NCI-H446 treated with DMSO at 0.1 percent for 48 hours (cell line): ENCODE measurements around the gene ZNF341.

Experiments used
- DNase-seq: peaks from one replicate; lab custom pipeline; 2025; lab: John Stamatoyannopoulos, UW

Gene ZNF341

DNA sequence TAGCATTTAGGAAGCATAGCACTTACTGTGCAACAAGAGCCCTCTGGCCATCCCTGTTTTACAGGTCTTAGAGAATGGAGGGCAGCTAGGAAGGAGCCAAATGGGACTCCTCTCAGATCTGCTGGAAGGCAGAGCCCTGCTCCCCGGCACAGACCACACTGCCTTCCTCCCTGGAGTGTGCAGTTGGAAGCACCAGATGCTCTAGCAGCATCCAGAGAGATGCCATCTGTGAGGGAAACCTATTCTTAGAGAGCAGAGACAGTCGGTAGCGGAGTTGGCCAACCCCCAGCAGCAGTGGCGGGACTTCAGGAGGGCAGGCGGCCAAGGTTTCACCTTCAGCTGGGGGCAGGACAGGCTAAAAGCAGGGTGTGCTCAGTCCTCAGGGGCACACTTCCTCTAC, 28.9 kb upstream of the ZNF341 start:
- peak; percentile 98 for DNase-seq

DNA sequence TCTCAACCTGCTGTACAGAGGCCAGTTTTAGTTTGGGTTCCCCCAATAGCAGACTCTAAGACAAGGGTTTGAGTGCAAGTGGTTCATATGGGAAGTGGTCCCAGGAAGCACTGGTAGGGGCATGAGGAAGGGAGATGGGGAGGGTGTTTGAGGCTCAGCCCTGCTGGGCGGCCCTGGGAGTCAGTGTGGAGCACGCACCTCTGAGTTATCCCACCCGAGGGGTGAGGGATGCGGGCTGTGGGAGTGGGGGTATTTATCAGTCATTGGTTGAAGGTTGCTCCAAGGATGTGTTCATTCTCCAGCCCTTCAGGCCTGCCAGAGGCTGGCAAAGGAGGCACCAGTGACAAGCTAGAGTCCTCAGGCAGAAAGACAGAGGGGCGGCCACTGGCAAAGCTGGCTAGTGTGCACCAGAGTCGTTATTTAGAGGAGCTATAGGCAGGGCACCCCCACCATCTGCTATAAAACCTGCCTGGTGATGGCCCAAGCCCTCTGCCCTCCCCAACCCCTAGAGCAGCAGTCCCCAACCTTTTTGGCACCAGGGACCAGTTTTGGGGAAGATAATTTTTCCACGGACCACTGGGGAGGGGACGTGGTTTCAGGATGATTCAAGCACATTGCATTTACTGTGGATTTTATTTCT, 28.2 kb upstream of the ZNF341 start:
- no peak for DNase-seq

DNA sequence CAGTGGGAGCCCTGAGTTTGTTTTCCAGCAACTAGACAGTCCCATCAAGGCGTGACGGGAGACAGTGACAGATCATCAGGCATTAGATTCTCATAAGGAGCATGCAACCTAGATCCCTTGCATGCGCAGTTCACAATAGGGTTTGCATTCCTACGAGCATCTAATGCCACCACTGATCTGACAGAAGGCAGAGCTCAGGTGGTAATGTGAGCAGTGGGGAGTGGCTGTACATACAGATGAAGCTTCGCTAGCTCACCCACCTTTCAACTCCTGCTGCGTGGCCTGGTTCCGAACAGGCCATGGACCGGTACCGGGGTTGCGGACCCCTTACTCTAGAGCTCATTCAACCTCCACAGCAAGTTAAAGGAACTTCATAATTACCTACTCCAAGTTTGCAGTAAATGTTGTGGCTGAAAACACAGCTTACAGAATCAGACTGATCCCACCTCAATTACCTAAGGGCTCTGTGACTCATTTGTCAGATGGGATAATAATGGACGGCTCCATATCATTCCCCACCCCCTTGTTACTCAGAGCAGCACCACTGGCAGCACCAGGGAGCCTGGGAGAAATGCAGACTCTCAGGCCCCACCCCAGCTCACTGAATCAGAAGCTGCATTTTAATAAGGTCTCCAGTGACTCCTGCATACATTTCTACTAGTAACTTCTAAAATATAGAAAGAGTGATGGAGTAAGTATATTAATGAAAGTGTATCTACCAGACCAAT, 27.4 kb upstream of the ZNF341 start:
- DNase-seq, result no peak

DNA sequence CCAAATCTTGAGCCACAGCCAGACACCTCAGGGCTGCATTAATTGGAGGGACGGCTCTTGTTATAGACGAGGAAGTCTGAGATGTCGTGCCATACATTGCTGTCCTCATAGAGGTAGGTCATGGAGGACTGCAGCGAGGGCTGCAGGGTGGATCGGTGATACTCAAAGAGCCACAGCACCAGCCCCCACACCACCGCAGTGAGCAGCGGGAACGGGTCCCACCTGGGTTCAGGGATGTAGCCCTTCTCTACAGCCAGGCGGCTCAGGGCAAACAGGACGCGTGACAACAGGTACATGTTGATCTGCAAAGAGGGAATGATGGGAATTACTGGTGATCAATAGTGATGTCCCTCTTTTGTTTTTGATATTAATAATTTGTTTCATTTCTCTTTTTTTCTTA, 24.1 kb upstream of the ZNF341 start:
- no peak for DNase-seq

DNA sequence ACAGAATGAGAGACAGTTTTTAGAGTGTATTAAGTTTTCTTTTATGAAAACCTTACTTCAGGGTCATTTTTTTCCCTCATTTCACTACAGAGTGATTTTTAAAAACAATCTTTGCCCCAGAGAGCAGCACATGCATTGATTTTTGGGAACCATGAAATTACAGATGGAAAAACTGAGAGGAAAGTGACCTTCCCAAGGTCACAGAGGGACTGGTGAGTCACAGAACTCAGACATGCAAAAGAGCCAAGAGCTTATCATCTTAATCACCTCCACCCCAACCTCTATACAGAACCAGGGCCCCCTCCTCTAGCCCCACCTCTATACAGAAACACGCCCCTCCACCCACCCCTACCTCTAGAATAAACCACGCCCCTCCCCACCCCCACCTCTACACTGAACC, 22.4 kb upstream of the ZNF341 start:
- DNase-seq, result no peak

DNA sequence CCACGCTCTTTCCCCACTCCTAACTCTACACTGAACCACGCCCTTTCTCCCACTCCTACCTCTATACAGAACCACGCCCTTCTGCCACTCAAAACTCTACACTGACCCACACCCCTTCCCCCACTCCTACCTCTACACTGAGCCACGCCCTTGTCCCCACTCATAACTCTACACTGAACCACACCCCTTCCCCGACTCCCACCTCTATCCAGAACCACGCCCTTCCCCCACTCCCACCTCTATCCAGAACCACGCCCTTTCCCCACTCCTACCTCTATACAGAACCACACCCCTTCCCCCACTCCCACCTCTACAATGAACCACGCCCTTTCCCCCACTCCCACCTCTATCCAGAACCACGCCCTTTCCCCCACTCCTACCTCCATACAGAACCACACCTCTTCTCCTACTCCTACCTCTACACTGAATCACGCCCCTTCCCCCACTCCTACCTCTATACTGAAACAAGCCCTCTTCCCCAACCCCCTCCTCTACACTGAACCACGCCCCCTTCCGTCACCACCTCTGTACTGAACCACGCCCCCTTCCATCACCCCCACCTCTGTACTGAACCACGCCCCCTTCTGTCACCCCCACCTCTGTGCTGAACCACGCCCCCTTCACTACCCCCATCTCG, 21.8 kb upstream of the ZNF341 start:
- no peak for DNase-seq

DNA sequence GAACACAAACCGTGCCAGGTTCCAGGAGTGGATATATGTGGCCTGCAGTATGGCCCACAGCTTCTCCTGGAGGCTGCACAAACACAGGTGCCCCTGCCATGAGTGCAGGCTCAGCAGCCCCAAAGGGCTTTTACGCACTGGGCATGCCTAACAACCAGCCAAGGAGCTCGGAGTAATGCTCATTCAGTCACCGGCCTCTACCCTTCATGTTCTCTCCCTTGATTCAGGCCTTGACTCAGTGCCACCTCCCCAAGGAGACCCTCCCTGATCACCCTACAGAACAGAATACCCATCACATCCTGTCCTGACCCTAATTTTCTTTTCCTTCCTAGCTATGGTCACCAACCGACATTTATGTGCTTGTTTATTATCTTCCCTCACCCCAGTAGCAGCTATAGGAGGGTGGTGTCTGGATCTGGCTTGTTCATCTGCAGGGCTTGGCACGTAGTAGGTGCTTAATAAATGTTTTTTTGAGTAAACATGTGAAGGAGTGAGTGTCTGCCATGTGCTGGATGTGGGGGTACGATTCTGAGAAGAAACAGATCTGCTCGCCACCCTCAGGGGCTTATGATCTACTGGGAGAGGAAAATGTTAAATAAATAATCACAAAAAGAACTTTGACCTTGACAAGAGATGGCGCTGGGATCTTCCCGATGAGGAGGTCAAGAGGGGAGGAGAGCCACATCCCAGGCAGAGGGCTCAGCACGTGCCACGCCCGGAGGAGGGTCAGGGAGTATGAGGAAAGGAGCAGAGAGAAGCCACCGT, 20.9 kb upstream of the ZNF341 start:
- no peak for DNase-seq

DNA sequence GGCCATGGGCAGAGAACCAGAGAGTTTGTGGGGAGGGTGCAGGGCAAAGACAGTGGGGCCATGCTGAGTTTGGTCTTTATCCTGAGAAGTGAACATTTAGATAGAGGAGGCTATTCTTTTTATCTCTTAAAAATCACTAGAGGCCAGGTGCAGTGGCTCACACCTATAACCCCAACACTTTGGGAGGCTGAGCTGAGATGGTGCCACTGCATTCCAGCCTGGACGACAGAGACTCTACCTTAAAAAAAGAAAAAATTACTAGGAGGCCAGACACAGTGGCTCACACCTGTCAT, 20.4 kb upstream of the ZNF341 start:
- DNase-seq, result no peak

DNA sequence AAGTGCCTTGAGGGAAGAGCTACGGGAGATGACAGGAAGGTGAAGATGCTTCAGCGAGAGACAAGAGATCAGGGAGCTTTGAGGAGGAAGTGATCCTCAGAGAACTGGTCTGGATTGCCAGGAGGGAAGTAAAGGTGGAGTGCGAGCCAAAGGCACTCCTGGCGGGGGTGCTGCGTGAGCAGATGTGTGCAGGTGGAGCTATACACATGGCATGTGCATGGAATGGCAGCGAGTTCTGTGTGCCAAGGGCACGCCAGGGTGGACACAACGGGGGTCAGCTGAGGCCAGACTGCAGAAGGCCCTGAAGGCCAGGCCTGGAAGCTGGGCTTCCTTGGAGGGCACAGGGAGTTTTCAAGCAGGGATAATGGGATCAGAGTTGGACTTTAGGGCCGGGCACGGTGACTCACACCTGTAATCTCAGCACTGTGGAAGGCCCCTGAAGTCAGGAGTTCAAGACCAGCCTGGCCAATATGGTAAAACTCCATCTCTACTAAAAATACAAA, 17.9 kb upstream of the ZNF341 start:
- DNase-seq, result no peak

DNA sequence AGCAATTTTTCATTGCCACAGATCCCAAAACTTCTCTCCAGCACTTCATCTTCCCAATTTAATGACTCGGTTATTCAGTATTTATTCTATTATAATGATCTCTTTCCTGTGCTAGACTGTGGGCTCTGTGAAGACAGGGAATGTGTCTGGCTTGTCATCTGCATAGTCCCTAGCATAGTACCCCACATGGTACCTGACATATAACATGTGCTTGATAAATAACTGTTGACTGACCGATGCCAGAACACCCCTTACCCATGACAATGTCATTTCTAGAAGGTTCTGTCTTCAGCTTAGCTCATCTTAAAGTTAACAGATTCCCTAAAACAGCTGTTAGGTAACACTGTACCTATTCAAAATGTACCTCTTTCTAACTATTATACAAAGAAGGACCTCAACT, 15.3 kb upstream of the ZNF341 start:
- no peak for DNase-seq

DNA sequence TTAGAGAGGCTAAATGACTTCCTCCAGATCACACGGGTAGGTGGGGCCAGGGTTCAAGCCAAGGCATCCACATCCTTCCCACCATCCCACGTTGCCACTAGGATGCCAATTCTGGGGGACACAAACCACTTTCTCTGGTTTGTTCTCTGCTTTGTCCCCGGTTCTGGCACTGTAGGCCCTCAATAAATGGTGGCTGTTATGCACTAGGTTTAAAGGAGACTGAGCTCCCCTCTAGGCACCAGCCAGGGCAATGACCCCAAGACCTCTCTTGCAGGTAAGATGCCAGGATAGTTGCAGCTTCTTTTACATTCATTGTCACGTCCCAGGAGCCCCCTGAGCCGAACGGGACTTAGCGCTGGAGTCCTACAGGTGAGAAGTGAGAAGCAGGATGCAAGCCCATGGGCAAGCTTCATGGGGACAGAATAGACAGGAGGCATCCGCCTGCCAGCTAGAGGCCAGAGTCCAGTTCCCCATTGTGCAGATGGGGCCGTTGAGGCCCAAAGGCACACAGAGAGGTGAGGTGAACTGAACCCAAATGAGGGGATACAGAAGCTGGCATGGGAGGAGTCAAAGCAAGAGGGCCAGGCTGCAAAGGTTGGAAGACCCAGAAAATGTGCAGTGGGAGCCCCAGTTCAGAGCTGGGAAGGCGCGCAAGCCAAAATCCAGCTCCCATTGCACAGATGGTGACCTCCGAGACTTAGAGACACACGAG, 12.4 kb upstream of the ZNF341 start:
- no peak for DNase-seq

DNA sequence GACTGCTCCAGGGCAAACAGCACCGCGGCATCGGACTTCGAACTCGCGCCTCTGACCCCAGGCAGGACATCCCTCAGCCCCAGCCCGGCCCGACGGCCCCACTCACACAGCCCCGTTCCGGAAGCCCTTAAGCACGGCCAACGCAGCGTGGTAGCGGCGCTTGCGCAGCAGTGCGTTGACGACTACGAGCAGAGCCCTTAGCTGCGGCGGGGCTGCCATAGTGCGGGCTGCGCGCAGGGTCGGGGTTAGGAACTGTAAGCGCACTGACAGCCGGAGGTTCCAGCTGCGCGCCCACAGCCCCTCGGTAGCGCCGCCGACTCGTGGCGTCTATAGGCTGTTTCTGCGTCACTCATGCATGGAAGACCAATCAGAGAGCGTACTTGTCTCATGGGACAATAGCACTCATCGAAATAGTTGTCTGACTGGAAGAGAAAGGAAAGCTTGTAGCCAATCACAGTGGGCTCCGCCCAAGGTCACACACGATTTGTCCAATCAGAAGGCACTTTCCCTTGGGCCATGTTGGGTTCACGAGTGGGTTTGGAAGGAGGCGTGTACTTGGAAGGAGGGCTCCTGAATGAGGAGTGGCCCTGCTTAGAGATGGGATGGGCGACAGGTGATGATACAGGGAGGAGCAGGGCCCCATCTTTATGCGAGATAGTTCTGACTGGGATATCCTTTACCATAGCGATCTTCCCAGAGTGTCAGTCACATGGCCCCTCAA, 11.6 kb upstream of the ZNF341 start, which contains the start of gene PXMP4:
TSS of gene PXMP4 (minus strand) at position 322 of the 721 bp plus-strand sequence. CDS start at position 219, 103 bp downstream.
- peak; percentile 99 for DNase-seq

DNA sequence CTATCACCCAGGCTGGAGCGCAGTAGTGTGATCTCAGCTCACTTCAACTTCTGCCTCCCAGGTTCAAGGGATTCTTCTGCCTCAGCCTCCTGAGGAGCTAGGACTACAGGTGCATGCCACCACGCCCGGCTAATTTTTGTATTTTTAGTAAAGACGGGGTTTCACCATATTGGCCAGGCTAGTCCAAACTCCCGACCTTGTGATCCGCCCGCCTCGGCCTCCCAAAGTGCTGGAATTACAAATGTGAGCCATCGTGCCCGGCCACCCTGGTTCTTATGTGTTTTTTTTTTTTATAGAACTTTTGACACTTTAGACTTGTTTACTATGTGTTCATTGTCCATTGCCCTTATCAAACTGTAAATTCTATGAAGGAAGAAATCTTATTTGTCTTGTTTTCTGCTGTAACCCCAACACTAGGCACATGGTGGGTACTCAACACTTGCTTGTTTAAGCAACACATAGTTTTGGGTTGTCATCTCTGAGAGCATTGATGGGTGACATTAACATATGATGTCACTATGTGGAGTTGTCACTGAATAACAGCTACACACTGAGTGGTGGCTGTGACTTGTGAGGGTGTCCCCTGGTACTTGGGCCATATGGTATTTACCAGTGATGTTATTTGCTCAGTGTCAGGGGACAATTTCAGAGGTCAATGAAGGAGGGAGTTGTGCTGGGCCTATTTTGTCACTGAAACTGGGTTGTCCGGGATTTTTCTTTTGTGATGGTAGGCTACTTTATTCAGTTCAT, 10.2 kb upstream of the ZNF341 start:
- DNase-seq, result no peak

DNA sequence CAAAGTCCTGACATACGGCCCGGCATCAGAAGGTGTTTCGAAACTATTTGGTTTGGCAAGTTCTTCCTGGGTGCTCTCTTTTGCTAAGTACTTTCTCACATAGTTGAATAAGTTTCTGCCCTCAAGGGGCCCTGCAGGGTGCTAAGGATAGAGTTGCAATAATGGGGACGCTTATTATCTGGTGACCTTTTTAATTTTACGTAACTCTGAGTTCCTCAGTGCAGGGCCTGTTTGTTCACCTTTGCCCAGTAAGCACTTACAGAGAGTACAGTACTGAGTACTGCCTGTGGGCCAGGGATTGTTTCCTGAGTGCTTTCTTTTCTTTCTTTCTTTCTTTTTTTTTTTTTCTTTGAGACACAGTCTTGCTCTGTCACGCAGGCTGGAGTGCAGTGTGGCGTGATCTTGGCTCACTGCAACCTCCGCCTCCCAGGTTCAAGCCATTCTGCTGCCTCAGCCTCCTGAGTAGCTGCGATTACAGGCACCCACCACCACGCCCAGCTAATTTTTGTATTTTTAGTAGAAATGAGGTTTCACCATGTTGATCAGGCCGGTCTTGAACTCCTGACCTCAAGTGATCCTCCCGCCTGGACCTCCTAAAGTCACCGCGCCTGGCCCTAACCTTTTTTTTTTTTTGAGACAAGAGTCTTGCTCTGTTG, 7.2 kb upstream of the ZNF341 start:
- DNase-seq, result no peak

DNA sequence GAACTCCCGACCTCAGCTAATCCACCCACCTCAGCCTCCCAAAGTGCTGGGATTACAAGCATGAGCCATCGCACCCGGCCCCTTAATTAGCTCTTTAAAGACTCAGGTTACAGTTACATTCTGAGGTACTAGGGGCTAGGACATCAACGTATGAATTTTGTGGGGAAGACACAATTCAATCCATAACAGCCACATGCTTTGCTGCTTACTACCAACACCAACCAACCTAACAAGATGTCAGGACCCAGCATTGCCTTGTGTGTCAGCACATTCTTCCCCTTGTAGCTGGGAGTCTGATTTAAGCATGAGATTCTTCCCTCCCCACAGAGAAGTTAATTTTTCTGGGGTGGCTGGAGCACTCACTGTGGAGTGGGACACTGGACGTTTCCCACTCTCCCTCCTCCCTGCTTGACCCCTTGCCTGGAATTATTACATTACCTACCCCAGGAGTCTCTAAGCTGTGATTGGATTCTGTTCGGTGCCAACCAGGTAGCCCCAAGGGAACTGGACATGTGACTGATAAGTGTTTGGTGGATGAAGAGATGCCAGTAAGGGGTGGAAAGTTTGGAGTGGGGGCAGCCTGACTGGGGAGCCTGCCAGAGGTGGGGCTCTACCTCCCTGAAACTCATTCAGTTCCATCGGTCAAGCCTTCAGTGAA, 6.1 kb upstream of the ZNF341 start:
- no peak for DNase-seq

DNA sequence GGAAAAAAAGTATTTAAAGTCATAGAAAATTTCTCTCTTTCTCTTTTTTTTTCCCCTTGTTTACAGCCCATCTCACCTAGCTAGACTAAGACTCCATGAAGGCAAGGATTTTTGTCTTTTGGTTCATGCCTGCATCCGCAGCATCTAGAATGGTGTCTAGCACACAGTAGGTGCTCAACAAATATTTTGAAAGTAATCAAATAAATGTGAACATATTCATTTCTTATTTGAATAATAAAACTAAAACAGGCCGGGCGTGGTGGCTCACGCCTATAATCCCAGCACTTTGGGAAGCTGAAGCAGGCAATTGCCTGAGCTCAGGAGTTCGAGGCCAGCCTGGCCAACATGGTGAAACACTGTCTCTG, 4.7 kb upstream of the ZNF341 start:
- no peak for DNase-seq

DNA sequence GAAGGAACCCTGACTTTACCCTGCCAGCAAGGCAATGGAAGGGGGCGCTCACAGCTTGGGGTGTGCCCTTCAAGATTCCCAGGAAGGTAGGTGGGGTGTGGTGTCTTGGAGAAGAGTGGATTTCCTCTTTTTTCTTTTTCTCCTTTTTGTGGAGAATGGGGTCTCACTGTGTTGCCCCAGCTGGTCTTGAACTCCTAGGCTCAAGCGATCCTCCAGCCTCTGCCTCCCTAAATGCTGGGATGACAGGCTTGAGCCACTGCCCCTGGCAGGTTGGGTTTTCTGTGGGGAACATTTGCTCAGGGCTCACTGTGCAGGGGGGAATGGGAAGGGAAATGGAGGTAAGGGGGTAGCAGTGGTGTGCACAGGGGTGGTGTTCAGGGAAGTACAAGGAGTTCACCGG, 4.0 kb upstream of the ZNF341 start:
- no peak for DNase-seq

DNA sequence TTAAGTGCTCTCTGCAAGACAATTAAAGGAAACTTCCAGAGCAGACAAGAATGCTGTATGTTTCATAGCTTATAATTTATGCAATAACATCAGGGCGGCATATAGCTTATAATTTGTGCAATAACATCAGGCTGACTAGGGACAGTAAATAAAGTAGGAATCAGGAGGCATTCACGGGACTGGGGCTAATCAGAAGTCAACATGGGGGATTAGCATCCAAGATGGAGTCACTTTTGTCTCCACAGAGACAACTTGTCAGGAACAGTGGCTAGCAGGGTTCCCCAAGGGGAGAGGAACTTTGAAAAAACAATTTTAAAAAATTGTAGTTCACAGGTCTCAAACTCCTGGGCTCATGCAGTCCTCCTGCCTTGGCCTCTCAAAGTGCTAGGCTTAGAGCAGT, 3.3 kb upstream of the ZNF341 start:
- DNase-seq, result no peak

DNA sequence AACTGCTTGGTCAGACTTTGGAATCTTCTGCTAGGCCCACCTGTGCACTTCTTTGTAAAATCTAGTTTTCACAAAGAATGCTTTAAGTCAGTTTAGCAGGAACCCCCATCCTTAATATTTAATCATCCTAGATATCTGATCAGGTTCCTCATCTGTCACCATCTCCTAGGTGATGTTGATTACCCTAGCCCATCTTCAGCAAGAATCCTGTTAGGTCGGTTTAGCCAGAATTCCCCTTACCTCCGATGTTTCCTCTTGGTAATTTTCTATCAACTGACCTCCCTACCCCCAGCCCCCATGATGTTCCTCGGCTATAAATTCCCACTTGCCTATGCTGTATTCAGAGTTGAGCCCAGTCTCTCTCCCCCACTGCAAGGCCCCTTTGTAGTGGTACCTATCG, 2.7 kb upstream of the ZNF341 start:
- no peak for DNase-seq
